Prostate gland (tissue), 2 donors: ENCODE measurements around the gene CNTNAP2.

Source experiments
- POLR2A ChIP-seq: fragments of 450-650 bp; IDR thresholded peaks from one replicate; pipeline ENCODE4 v1.6.1; 2016; ENCODE audit warnings: antibody characterized with exemption, mild to moderate bottlenecking
- POLR2AphosphoS5 ChIP-seq: sonication (generic); formaldehyde crosslinking; IDR thresholded peaks from one replicate; pipeline ENCODE4 v1.6.1; 2017; ENCODE audit warnings: antibody characterized with exemption
- TF ChIP-seq, protein P1 (sequence below), 4 experiments: fragments of 200-600 bp in 2 of 4; fragments of 450-650 bp in 2 of 4; sonication (generic) in 2 of 4; IDR thresholded peaks; 1 replicate in 3 of 4; 2 replicates in 1 of 4; pipeline ENCODE4 v1.5.1; 2016 to 2019; ENCODE audit warnings: antibody characterized with exemption in 4 of 4, mild to moderate bottlenecking in 2 of 4, moderate library complexity in 2 of 4

- TF ChIP-seq, protein P1, sequence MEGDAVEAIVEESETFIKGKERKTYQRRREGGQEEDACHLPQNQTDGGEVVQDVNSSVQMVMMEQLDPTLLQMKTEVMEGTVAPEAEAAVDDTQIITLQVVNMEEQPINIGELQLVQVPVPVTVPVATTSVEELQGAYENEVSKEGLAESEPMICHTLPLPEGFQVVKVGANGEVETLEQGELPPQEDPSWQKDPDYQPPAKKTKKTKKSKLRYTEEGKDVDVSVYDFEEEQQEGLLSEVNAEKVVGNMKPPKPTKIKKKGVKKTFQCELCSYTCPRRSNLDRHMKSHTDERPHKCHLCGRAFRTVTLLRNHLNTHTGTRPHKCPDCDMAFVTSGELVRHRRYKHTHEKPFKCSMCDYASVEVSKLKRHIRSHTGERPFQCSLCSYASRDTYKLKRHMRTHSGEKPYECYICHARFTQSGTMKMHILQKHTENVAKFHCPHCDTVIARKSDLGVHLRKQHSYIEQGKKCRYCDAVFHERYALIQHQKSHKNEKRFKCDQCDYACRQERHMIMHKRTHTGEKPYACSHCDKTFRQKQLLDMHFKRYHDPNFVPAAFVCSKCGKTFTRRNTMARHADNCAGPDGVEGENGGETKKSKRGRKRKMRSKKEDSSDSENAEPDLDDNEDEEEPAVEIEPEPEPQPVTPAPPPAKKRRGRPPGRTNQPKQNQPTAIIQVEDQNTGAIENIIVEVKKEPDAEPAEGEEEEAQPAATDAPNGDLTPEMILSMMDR (IDR thresholded peaks at IDR 0.05) = no peak
- no peak for TF ChIP-seq POLR2AphosphoS5
- no peak for TF ChIP-seq POLR2A
Observed at GRCh38 chr7:146639291-146639690, 522.7 kb downstream of the CNTNAP2 start.
